ENCODE data around the gene LAMTOR4. TPM values are rescaled to one million over a fixed set of nuclear protein-coding genes. Genes with fewer than 3 reads are reported as not detected.
A peak's percentile ranks its signal among the peaks of the same experiment; 100 is the strongest.
"Not testable (repeated sequence)": the region's sequence is repeated elsewhere in the genome, so short reads cannot be mapped to it uniquely, and the experiment has no call there.

The LAMTOR4 gene
- total RNA-seq, 2 experiments from 2014 or later: 108 to 116 TPM

- intact Hi-C loops (cut with micrococcal nuclease): no loop called here
- Mint-ChIP-seq H3K9me3 (no peaks in the 10 kb centered on the region), H3K27me3 (no peaks in the 10 kb centered on the region), H3K4me3 (no peak overlapping the region), H3K27ac (peak overlapping the region; percentile 80), H3K4me1 (ENCODE audit: low read depth) (peaks cover 31% of the 10 kb centered on the region), H3K36me3 (ENCODE audit: low read depth) (no peaks in the 10 kb centered on the region)
- POLR2A ChIA-PET: interaction anchor here (1.1 to 1.7 kb wide), 2 partner anchors 14 to 19 kb away, joined by 3 to 5 read pairs; no protein-coding TSS in a partner anchor
- no peak for DNase-seq
- peak; percentile 70 for TF ChIP-seq CTCF (IDR thresholded peaks at IDR 0.05)
- CTCF ChIA-PET: interaction anchor here (0.7 to 4.3 kb wide), 22 partner anchors 8 to 246 kb away, joined by 3 to 46 read pairs (median 6); partner anchors contain the start of genes GAL3ST4, GPC2, LAMTOR4 and STAG3
- peak; percentile 90 for ATAC-seq
Observed at GRCh38 chr7:100190048-100190711, 41.5 kb downstream of the LAMTOR4 start.

DNA sequence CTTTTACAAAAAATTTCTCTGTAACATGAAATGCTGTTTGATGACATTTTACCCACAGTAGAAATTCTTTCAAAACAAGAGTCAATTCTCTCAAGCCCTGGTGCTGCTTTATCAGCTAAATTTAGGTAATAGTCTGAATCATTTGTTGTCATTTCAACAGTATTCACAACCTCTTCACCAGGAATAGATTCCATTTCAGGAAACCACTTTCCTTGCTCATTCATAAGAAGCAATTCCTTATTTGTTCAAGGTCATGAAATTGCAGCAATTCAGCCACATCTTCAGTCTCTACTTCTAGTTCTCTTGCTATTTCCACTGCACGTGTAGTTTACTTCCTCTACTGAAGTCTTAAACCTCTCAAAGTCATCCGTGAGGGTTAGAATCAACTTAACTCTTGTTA, 43.1 kb downstream of the LAMTOR4 start:
- no peaks in the 10 kb centered on the region for H3K36me3 Mint-ChIP-seq (ENCODE audit: low read depth)
- H3K27me3 Mint-ChIP-seq: no peaks in the 10 kb centered on the region
- POLR2A ChIA-PET: interaction anchor here (0.8 kb wide), 1 partner anchor 10 kb away, joined by 3 read pairs; no protein-coding TSS in a partner anchor
- CTCF ChIA-PET: interaction anchor here (5.4 kb wide), 1 partner anchor 18 kb away, joined by 34 read pairs; no protein-coding TSS in a partner anchor
- H3K4me3 Mint-ChIP-seq: no peak overlapping the region
- no peaks in the 10 kb centered on the region for H3K9me3 Mint-ChIP-seq
- no peak overlapping the region for H3K27ac Mint-ChIP-seq
- ATAC-seq (no peak), DNase-seq (no peak)
- H3K4me1 Mint-ChIP-seq (ENCODE audit: low read depth): peaks cover 35% of the 10 kb centered on the region
- no peak for TF ChIP-seq CTCF (IDR thresholded peaks at IDR 0.05)
- intact Hi-C loops (cut with micrococcal nuclease): no loop called here

DNA sequence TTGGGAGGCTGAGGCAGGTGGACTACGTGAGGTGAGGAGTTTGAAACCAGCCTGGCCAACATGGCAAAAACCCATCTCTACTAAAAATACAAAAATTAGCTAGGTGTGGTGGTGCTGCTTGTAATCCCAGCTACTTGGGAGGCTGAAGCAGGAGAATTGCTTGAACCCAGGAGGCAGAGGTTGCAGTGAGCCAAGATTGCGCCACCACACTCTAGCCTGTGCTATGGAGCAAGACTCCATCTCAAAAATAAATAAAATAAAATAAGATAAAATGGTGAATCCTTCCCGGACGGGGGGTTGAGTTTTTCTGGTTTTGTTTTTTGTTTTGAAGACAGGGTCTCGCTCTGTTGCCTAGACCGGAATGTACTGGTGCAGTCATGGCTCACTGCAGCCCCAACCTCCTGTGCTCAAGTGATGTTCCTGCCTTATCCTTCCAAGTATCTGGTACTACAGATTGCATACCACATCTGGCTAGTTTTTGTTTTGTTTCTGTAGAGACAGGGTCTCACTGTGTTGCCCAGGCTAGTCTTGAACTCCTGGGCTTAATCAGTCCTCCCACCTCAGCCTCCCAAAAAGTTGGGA, 43.7 kb downstream of the LAMTOR4 start:
- intact Hi-C loops (cut with micrococcal nuclease); H3K27ac Mint-ChIP-seq; ATAC-seq; DNase-seq; H3K27me3 Mint-ChIP-seq; H3K36me3 Mint-ChIP-seq (ENCODE audit: low read depth); H3K9me3 Mint-ChIP-seq; H3K4me3 Mint-ChIP-seq: not testable (repeated sequence)
- CTCF ChIA-PET: interaction anchor here (1.3 to 5.4 kb wide), 3 partner anchors 10 to 60 kb away, joined by 3 to 34 read pairs (median 7); no protein-coding TSS in a partner anchor
- POLR2A ChIA-PET: interaction anchor here (0.7 to 1.1 kb wide), 2 partner anchors 11 to 18 kb away, joined by 3 read pairs; no protein-coding TSS in a partner anchor
- H3K4me1 Mint-ChIP-seq (ENCODE audit: low read depth): peaks cover 35% of the 10 kb centered on the region

- intact Hi-C loops (cut with micrococcal nuclease): no loop called here
- CTCF ChIA-PET: interaction anchor here (0.6 to 5.4 kb wide), 6 partner anchors 9 to 64 kb away, joined by 3 to 34 read pairs (median 5); partner anchors contain the start of gene GAL3ST4
- Mint-ChIP-seq H3K27ac (no peak overlapping the region), H3K4me1 (ENCODE audit: low read depth) (peaks cover 35% of the 10 kb centered on the region), H3K36me3 (ENCODE audit: low read depth) (no peaks in the 10 kb centered on the region), H3K9me3 (no peaks in the 10 kb centered on the region), H3K4me3 (no peak overlapping the region), H3K27me3 (no peaks in the 10 kb centered on the region)
- POLR2A ChIA-PET: interaction anchor here (1.1 to 1.7 kb wide), 4 partner anchors 10 to 43 kb away, joined by 3 to 11 read pairs (median 4); no protein-coding TSS in a partner anchor
- DNase-seq (no peak), ATAC-seq (no peak)
- no peak for TF ChIP-seq CTCF (IDR thresholded peaks at IDR 0.05)
Observed at GRCh38 chr7:100192969-100193368, 44.3 kb downstream of the LAMTOR4 start.

DNA sequence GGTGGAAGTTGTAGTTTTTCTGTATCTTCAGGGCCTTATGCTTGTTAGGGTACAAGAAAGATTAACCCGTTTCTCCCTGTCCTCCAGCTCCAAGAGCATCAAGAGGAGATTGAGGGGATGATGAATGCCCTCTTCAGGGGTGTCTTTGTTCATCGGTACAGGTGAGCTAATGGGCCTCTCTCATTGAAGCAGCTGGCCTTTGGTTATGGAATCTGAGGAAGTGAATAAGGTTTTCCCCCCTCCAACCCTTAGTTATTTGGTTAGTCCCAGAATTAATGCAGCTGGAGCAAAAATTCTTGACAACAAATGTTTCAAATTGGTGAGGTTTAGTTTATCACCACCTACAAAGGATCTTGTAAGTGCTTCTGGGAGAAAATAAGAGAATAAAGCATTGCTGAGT, 46.5 kb downstream of the LAMTOR4 start:
- TF ChIP-seq CTCF (IDR thresholded peaks at IDR 0.05): no peak
- H3K9me3 Mint-ChIP-seq: no peaks in the 10 kb centered on the region
- intact Hi-C loops (cut with micrococcal nuclease): no loop called here
- H3K4me1 Mint-ChIP-seq (ENCODE audit: low read depth): peaks cover 31% of the 10 kb centered on the region
- H3K27me3 Mint-ChIP-seq: no peaks in the 10 kb centered on the region
- DNase-seq (no peak), ATAC-seq (no peak)
- ChIA-PET CTCF (interaction anchor here (1.5 to 5.4 kb wide), 4 partner anchors 10 to 212 kb away, joined by 4 to 34 read pairs (median 9); no protein-coding TSS in a partner anchor), POLR2A (interaction anchor here (1.0 kb wide), 1 partner anchor 234 kb away, joined by 3 read pairs; the partner anchor contains the start of gene ZCWPW1)
- H3K27ac Mint-ChIP-seq: no peak overlapping the region
- H3K4me3 Mint-ChIP-seq: no peak overlapping the region
- no peaks in the 10 kb centered on the region for H3K36me3 Mint-ChIP-seq (ENCODE audit: low read depth)

- ChIA-PET CTCF (interaction anchor here (0.6 to 5.4 kb wide), 5 partner anchors 14 to 212 kb away, joined by 3 to 34 read pairs (median 5); no protein-coding TSS in a partner anchor), POLR2A (interaction anchor here (1.3 kb wide), 1 partner anchor 15 kb away, joined by 6 read pairs; no protein-coding TSS in a partner anchor)
- H3K4me3 Mint-ChIP-seq; intact Hi-C loops (cut with micrococcal nuclease); H3K9me3 Mint-ChIP-seq; ATAC-seq; DNase-seq; H3K36me3 Mint-ChIP-seq (ENCODE audit: low read depth); H3K27me3 Mint-ChIP-seq; H3K27ac Mint-ChIP-seq: not testable (repeated sequence)
- H3K4me1 Mint-ChIP-seq (ENCODE audit: low read depth): peaks cover 29% of the 10 kb centered on the region
Observed at GRCh38 chr7:100195901-100196322, 47.2 kb downstream of the LAMTOR4 start.
